NCI-H82 (cell line): ENCODE data around the gene XRCC3.
A peak's percentile ranks its signal among the peaks of the same experiment; 100 is the strongest.

Experiments used
- DNase-seq: peaks from one replicate; lab custom pipeline; 2025; lab: John Stamatoyannopoulos, UW

Gene XRCC3

DNA sequence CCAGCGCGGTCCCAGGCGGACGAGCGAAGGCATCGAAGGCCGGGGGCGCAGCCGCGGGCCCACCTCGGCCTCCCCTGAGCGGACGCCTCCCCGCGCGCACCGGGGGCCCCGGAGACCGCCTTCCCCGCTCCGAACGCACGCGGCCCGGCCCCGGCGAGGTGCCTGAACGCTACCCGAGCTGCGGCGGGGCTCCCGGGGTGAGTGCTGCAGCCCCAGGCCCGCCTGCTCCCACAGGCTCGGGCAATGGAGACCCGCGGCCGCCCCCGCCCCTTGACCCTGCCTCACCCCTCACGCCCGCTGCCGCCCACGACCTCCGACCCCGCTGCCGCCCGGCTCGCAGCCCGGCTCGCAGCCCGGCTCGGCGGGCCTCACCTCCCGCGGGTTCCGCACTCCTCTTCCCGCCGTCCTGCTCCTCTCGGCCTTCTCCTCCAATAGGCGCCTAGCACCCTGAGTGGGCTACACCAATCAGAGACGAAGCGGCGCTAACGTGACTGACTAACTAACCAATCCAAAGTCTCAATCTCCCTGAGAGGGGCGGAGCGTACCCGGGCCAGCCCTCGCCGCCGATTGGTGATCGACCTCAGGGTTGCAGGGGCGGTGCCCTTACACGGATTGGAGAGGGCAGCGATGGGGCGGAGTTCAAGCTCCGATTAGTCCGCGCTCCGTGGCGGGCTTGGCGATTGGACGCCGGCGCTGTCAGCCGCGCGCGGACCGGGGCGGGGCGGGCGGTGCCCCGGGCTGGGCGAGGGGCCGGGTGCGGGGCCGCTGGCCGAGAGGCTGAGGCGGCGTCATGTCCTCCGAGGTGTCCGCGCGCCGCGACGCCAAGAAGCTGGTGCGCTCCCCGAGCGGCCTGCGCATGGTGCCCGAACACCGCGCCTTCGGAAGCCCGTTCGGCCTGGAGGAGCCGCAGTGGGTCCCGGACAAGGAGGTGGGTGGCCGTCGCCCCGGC, at the start of gene XRCC3, which contains the start of gene ZFYVE21:
Gene XRCC3 (minus strand): TSS at position 400 of the 949 bp plus-strand sequence. CDS start 4,364 bp downstream, outside the sequence.
Gene ZFYVE21 (plus strand): TSS at position 759 of the 949 bp plus-strand sequence. CDS start 32 bp downstream, at position 791.
- peak; percentile 99 for DNase-seq

DNA sequence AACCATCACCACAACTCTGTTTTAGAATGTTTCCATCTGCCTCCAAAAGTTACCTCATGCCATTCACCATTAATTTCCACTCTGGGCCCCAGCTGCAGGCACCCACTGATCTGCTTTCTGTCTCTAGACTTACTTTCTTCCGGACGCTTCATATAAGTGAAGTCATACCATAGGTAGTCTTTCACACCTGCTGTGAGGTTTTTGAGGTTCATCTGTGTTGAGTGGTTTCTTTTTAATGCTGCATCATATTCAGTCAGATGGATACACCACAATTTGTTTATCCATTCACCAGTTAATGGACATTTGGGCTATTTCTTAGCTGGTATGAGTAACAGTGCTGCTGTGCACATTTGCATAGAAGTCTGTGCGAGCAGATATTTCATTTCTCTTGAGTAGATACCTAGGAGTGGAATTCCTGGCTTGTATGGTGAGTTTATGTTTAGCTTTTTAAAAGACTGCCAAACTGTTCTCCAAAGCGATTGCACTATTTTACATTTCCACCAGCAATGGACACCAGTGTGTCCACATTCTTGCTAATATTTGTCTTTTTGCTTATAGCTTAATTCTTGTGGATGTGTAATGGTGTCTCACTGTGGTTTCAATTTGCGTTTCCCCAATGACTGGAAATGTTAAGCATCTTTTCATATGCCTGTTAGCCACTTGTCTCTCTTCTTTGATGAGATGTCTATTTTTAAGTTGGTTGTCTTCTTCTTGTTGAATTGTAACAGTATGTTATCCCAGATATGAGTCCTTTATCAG, 48.7 kb upstream of the XRCC3 start:
- DNase-seq = no peak

DNA sequence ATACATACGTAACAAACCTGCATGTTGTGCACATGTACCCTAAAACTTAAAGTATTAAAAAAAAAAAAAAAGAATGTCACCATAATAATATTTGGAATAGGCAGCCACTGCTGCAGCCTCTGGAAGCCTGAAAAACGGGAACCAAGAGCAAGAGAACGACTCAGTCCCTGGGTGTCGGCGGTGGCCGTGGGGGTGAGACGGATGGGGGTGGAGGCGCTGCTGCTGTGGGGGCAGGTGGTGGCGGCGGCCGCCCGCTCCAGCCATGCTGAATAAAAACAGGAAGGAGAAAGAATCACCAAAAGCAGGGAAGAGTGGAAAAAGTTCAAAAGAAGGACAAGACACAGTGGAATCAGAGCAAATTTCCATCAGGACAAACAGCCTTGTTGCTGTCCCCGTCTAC, 47.3 kb upstream of the XRCC3 start:
- DNase-seq = no peak

DNA sequence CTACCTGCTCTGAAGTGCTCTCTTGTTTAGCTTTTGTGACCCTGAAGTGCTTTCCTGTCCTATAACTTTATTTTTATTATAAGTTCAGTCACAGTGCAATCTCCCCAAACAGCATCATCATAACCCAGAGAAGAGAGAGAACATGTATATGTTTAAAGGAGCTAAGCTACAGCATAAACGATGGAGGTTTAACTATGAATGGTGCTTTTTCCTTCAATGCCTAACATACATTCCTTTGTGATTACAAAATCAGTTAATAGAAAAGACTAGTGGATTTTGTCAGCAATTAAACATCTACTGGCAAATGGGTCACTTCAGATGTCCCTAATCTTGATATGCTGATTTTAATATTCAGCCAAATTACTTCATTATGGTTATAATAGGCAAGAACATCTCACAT, 46.8 kb upstream of the XRCC3 start:
- no peak for DNase-seq

DNA sequence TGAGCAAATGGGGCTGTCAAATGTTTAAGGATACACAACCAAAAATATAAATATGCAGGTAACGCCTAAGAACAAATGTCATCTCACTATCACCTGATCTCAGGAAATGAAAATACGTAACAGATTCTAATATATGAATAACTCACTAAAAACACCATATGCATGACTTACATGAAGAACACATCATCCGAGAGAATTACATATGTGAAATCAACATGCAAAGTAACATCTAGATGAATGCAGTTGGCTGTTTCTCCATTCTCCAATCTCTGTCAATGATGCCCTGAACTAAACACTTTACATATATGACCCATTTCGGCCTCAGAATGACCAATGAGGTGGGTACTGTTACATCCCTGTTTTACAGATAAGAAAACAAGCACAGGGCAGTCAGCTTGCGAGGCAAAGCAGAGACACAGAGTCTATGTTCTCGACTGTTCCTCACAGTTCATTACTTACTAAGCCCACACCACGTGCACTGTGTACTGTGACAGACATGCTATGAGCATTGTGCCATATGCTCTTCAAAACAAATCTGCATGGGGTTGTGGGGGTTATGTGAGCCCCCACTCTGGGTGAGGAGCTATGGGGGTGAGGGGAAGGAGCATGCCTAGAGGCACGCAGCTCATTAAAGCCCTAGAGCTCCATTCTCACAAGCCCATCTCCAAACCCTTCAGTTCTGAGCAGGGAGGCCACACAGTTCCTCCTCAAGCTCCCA, 43.0 kb upstream of the XRCC3 start:
- no peak for DNase-seq

DNA sequence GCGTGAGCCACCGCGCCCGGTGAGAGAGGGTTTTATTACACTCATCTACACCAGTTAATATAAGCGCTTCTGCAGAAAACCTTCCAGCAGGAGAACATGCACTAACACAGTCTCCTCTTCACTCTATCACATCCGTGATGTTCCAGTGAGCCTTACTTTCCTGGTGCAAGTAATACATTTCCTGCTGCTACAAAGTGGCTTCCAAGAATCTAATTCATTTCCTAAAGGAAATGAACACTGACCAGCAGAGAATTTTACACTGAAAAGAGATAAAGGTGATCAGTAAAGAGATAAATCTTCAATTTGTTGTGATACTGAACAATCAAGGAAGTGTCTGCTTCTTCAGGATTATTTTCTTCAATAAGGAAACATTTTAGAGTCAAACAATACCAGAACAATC, 39.8 kb upstream of the XRCC3 start:
- DNase-seq = no peak

DNA sequence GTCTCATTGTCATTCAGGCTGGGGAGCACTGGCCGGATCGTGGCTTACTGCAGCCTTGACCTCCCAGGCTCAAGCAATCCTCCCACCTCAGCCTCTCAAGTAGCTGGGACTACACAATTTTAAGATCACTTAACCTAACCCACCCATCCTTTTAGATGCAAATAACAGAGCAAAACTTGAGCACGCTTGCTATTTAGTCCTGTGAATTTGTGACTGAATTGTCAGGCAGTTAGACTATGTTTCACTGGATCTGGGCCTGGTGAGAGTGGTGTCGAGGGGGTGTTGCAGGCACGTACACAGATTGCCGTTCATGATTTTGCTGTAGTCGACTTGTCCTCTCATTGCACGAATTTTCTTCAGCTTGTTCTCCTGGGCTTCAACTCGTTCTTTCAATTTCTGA, 38.5 kb upstream of the XRCC3 start:
- DNase-seq = no peak

DNA sequence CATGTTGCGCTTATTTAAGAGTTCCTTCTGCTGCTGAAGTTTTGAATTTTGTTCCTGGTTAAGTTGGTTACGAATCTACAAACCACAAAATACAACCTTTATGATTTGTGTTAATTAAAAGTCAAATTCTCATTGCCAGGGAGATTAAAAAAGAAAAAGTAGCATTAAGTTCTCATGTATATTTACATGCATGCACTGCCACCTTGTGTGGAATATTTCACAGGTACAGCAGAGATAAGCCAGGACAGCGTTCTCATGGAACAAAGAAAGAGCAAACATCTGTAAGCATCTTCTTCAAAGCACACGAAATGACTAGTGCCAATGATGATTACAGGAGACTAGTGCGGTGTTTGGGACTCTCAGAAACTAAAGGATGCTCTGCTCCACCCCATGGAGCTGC, 34.6 kb upstream of the XRCC3 start:
- DNase-seq = no peak

DNA sequence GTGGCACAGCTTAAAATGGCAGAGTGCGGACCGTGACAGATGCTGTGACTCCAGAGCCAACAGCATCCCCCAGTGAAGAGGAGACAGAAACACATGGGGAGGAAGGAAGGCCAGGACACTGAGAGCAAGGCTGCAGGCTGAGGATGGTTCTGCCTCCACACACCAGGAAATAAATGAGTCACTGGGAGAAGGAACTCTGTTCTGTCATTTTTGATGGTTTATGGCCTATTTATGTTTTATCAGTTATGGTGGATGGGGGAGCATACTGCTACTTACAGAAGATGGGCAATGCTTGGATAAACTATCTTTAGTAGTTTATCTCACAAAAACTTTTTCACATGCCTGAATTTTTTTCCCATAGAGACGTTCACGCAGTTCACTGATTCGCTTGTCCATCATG, 34.2 kb upstream of the XRCC3 start:
- DNase-seq = no peak

DNA sequence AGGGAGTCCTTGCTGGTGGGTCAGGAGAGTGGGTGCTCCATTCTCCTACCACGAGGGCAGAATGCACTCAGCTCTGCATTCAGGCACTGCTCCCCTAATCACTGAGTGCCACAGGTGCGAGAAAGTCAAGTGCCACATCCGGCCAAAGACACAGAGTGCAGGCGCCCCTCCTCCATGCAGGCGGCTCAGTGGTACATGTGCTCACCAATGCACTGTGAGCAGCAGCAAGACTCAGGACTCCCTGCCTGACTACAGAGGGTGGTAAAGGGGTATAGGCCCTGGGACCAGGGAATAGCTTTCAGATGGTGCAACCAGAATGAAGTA, 33.2 kb upstream of the XRCC3 start:
- no peak for DNase-seq

DNA sequence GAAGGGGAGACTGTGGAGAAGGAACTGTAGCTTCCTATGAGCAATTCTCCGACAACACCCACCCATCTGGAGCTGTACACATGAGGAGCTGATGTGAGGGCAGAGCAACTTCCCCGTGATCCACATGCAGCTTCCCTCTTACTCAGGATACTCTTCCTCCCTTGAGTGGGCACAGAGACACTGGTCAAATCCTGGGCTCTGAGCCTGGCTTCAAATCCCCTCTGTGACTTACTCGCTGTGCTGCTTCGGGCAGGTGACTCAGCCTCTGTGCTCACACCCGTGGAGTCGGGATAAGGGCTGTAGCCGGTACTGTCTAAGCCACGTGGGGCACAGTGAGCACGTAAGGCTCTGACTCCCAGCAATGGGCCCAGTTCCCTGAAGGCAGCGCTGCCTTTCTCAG, 31.4 kb upstream of the XRCC3 start:
- DNase-seq = no peak

DNA sequence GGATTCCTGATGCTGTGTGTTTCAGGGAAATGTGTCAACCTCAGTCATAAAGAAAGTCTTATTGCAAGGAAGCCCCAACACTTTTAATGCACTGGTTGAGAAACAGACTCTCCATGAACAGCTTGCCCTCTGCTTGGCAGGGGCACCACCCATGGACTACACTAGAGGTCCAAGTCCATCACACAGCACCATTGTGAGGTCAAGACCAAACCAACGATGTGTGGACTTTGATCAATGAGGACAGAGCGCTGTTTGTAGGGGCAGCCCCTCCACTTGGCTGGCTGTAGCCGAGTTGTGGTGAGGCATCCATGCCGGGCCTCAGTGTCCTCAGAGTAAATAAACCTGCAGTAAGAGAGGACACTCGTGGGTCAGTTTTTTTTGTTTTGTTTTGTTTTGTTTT, 30.2 kb upstream of the XRCC3 start:
- no peak for DNase-seq

DNA sequence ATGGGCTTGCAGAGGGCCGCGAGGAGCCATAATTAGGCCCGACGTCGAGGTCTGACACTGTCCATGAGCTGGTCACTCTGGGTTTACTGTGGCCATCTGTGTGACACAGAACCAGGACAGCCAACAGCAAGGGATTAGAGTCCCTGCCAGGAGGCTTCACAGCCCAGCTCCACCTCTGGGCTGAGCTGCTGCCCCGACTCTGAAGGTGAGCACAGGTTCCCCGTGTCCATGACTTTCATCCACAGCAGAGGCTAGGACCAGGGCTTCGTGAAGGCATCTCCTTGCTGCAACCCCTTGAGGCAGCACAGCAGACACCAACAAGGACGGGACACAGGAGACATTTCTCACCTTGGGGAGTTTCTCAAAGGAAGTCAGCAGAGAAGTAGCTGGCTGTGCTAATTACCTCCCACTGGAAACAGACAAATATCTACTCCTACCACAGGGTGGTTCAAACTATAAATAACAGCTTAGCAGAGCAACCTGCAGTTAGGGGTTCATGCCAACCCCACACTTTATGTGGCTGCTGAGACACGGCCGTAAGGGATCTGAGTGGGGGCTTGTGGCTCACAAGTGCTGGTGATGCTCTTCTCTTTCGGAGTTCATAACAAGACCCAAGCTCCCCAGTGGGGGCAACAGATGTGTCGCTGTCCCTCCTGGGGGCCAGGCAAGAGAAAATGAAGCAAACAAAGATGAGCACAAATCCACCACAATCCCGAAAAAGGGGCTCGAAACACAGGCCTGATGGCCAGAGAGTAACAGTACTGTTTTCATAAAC, 29.6 kb upstream of the XRCC3 start:
- DNase-seq = no peak

DNA sequence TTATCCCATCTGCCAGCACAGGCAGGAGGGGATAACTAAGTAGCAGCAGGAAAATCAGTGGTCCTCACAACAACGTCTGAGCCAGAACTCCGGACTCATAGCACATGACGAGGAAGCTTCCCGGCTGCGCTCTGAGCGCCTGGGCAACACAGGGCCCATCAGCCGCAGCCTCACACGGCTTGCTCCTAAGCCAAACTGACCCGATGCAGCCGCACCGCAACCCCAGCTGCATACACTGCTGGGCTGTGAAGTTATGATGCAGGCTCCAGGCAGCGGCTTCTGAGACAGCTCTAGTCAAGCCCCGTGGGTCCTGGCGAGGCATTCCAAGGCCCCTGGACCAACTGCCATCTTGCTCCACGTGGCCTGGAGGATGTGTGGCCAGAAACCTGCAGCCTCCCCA, 28.4 kb upstream of the XRCC3 start:
- DNase-seq = no peak

DNA sequence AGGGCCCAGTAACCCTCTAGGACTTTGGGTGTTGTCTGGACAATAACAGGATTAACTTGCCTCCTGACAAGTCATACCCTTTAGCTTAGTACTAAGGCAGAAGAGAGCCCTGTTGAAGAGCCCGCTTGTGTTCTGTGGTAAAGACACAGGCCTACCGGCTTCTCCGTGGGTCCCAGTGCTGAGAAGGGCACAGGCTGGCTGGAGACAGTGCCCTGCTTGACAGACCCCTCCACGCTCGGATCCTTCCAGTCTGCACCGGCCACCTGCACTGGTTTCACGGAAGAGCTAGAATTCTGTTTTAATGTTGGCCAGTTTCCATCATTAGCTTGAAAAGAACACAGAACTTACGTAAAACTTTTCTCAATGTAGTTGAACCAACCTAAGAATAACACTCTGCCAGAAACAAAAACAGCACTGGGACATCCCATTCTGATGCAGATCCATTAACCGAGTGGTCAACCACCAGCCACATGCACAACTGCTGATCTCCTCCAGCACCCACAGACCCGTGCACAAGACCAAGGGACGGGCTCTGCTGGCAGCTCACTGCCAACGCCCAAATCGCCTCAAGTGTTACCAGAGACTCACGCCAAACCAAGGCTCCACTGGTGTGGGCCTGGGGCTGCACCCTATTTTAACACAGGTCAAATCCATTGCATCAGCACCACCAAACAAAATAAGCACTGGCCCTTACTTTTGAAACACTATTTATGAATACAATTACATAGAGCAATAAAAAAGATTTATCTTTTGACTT, 27.4 kb upstream of the XRCC3 start:
- DNase-seq = peak; percentile 30

DNA sequence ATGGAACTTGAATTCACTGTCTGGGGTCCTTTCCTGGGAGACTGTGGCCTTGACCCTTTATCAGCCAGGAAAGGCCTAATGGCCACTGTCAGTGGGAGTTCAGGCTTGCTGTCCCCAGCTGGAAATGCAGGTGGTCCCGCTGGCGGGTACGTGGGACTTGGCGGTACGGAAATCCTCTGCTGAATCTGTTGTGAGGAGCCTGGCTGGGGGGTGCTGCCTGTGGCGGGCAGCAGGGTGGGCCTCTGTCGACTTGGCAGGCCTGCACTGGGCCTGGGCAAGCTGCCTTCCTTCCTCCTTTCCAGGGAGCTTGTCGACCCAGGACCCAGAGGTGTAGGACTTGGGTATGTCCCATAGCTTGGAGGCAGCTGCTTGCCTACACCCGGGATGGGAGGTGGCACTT, 26.6 kb upstream of the XRCC3 start:
- no peak for DNase-seq

DNA sequence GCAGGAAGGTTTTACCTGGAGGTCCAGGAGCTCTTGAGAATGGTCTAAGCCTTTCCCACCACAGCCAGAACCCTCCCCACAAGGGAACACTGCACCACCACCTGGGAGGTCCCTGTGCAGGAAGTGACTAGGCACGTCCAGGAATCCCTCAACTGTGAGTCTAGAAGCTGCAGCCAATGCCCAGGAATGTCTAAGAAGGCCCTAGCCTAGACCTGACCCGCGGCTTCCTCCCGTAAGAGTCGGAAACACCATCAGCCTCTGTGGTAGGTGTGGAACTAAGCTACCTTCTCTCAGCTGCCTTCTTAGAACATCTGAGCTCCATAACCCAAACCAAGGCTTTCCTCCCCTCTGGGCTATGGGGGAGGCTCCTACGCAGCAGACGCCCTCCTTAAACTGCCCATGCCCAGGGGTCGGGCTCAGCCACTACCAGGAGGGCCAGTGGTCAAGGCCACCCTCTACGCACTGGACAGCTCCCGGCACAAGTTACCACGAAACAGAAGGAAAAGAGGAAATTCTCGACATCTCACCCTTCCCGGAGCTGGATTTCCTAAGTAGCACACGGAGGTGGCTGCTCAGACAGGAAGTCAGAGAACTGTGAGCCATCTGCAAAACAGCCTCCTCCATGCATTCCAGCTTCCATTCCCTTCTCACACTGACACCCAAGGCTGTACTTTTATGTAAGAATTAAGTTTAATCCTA, 25.9 kb upstream of the XRCC3 start:
- no peak for DNase-seq

DNA sequence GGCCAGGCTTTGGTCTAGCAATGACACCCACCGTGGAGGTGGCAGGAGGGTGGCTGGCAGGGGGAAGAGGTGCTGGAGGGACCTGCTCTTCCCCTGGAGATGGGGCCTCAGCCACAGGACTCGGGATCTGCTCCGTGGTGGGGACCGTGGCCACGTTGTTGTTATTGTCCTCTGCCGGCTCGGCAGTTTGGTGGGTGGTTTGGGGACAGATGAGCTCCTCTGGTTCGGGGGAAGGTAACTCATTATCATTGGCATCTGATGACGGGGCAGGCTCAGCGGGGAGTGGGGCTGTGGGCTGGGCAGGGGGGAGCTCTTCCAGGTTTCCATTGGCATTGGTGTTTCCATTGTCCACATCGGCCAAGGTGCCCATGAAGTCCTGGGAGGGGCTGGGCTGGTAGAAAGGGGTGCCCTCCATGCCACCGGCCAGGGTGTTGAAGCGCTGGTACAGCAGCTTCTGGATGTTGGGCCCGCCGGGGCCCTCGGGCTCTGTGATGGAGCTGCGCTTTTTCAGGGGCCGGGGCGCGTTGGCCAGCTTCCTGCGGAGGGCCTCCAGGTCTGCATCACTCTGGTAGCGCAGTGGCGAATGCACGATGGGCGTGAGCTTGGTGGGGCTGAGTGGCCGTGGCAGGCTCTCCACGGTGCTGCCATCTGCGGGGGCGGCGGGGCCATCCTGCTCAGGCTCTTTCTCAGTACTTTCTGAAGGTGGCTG, 24.7 kb upstream of the XRCC3 start:
- no peak for DNase-seq

DNA sequence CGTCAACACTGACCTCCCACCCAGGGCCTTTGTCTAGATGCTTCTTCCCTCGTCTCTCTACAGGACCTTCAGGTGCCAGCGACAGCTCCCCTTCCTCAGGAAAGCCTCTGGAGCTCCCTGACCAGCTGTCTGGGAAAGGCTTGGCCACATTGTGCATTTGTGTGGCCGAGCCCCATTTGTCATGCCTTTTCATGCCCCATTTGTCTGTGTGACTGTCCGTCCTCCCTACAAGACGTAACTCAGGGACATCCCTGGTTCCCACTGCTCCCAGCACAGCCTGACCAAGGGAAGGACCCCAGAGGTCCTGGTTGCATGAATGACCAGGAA, 24.2 kb upstream of the XRCC3 start:
- DNase-seq = no peak
